SK-N-SH treated with all-trans-retinoic acid at 6 μM for 48 hours (cell line): ENCODE results near the gene SREBF2.

Experiments used
- ATAC-seq: fragments of 200-7000 bp; cut with Tn5 transposase; 3 replicates; pipeline ENCODE4 v1.9.1; 2020; ENCODE audit warnings: mild to moderate bottlenecking, moderate library complexity
- CSDC2 ChIP-seq: fragments of 250-450 bp; sonication (Bioruptor Pico); IDR thresholded peaks from 2 replicates; pipeline ENCODE4 v1.5.0; 2020; ENCODE audit warnings: mild to moderate bottlenecking, moderate library complexity
- CSRNP3 ChIP-seq: fragments of 250-450 bp; sonication (Bioruptor Pico); IDR thresholded peaks from 2 replicates; pipeline ENCODE4 v1.5.1; 2021; ENCODE audit warnings: mild to moderate bottlenecking, moderate library complexity
- ESRRG ChIP-seq: fragments of 250-450 bp; sonication (Bioruptor Pico); IDR thresholded peaks from 2 replicates; pipeline ENCODE4 v1.6.1; 2021; ENCODE audit warnings: mild to moderate bottlenecking
- ISL1 ChIP-seq: fragments of 250-450 bp; sonication (Bioruptor Pico); IDR thresholded peaks from 2 replicates; pipeline ENCODE4 v2.1.2; 2022; ENCODE audit warnings: mild to moderate bottlenecking, moderate library complexity
- OSR1 ChIP-seq: fragments of 250-450 bp; sonication (Bioruptor Pico); IDR thresholded peaks from 2 replicates; pipeline ENCODE4 v1.8.0; 2022; ENCODE audit warnings: moderate library complexity, mild to moderate bottlenecking, inconsistent platforms
- POU6F1 ChIP-seq: fragments of 250-450 bp; sonication (Bioruptor Pico); IDR thresholded peaks from 2 replicates; pipeline ENCODE4 v1.8.0; 2021; ENCODE audit warnings: low read depth, mild to moderate bottlenecking, moderate library complexity, borderline replicate concordance
- PPARA ChIP-seq: fragments of 250-450 bp; sonication (Bioruptor Pico); IDR thresholded peaks from 2 replicates; pipeline ENCODE4 v1.5.0; 2020; ENCODE audit warnings: mild to moderate bottlenecking, borderline replicate concordance
- SNAI2 ChIP-seq: fragments of 250-450 bp; sonication (Bioruptor Pico); IDR thresholded peaks from 2 replicates; pipeline ENCODE4 v1.5.0; 2020; ENCODE audit warnings: mild to moderate bottlenecking, moderate library complexity
- TCF4 ChIP-seq: fragments of 250-450 bp; sonication (Bioruptor Pico); IDR thresholded peaks from 2 replicates; pipeline ENCODE4 v1.8.0; 2021; ENCODE audit warnings: mild to moderate bottlenecking, moderate library complexity, borderline replicate concordance
- TSHZ2 ChIP-seq: fragments of 250-450 bp; sonication (Bioruptor Pico); IDR thresholded peaks from 2 replicates; pipeline ENCODE4 v1.5.0; 2020; ENCODE audit warnings: mild to moderate bottlenecking, moderate library complexity
- ZFP30 ChIP-seq: fragments of 450-650 bp; formaldehyde crosslinking; IDR thresholded peaks from 2 replicates; pipeline ENCODE4 v1.5.0; 2022; ENCODE audit warnings: mild to moderate bottlenecking, moderate library complexity
- ZNF565 ChIP-seq: fragments of 450-650 bp; formaldehyde crosslinking; conservative IDR thresholded peaks from 2 replicates; pipeline ENCODE4 v1.5.0; 2020; ENCODE audit warnings: low read depth, mild to moderate bottlenecking, moderate library complexity
- ZNF70 ChIP-seq: fragments of 450-650 bp; formaldehyde crosslinking; IDR thresholded peaks from 2 replicates; pipeline ENCODE4 v1.5.0; 2020; ENCODE audit warnings: mild to moderate bottlenecking, moderate library complexity
- ZNF8 ChIP-seq: fragments of 450-650 bp; formaldehyde crosslinking; IDR thresholded peaks from 2 replicates; pipeline ENCODE4 v1.5.0; 2020; ENCODE audit warnings: mild to moderate bottlenecking, moderate library complexity

The SREBF2 gene

DNA sequence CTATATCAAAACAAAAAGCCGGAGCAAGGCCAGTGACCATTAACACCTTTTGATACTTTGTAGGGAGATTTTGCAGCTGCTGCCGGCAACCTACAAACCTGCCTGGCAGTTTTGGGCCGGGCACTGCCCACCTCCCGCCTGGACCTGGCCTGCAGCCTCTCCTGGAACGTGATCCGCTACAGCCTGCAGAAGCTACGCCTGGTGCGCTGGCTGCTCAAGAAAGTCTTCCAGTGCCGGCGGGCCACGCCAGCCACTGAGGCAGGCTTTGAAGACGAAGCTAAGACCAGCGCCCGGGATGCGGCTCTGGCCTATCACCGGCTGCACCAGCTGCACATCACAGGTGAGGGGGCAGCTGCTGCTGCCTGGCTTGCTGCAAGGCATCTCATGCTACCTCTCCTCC lies 47.7 kb downstream of the SREBF2 start (continued):
- no peak for TF ChIP-seq OSR1 (CRISPR knock-in tag)

- no peak for TF ChIP-seq PPARA (CRISPR knock-in tag)
- no peak for ATAC-seq
Observed at GRCh38 chr22:41883400-41883799, 50.5 kb downstream of the SREBF2 start.

DNA sequence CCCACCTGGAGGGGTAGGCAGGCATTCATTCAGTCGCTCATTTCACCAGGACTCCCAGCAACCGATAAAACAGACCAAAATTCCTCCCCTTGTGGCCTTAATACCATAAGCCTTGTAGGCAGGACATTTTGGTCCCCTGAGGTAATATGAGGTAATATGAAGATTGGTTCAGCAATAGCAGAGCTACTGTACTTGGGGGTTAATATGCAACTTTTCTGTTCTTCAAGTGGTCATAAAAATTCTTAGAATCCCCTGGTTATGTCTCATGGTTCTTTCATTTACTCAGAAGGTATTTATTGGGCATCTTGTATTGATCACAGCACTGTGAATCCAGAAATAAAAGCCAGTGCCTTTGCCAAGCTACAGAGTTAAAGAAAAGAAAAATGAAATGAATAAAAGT lies 52.2 kb downstream of the SREBF2 start:
- no peak for TF ChIP-seq TCF4 (CRISPR knock-in tag)
- no peak for ATAC-seq

DNA sequence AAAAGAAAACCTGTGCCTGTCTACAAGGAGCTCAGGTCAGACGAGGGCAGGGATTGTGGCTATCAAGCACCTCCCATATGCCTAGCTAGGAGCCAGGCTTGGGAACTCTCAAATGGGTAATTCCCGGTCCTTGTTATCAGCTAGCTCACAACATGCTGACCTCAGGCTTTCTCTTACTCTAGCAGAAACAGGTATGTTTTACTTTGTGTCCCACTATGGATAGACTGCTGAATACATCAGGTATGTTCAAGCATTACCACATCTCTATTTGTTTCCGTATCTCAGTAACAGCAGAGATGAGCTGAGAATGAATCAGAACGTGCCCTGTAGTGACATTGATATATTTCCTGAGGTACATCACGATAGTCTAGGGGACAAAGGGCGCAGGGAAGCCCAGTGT lies 52.6 kb downstream of the SREBF2 start:
- TF ChIP-seq CSRNP3 (CRISPR knock-in tag) (no peak), POU6F1 (CRISPR knock-in tag) (no peak), SNAI2 (CRISPR knock-in tag) (no peak), PPARA (CRISPR knock-in tag) (no peak), ZNF70 (CRISPR knock-in tag) (no peak)
- ATAC-seq = no peak

GRCh38 chr22:41888627-41889200 lies 55.8 kb downstream of the SREBF2 start:
- no peak for ATAC-seq
- TF ChIP-seq CSRNP3 (CRISPR knock-in tag) (no peak), POU6F1 (CRISPR knock-in tag) (no peak), TSHZ2 (CRISPR knock-in tag) (no peak), ZNF565 (CRISPR knock-in tag) (no peak), CSDC2 (CRISPR knock-in tag) (no peak)

DNA sequence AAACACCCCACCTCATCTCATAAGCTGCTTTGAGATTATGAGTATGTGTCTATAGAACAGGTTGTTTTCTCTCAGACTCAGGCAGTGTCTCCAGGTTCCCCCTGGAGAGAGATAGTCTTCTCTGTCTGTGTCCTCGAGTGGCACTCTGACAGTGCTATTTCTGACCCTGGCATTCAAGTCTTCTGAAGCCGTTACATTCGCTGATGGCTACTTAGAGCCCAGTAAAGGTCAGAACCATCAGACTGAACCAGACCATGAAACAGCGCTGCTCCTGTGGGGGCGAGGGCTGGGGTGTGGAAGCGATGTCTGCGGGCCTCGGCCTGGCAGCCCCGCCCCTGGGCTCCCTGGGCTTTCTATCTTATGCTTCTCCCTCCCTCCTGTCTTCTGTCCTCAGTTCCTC lies 58.5 kb downstream of the SREBF2 start:
- TF ChIP-seq TSHZ2 (CRISPR knock-in tag) (no peak), ISL1 (no peak), TCF4 (CRISPR knock-in tag) (no peak), ZNF70 (CRISPR knock-in tag) (no peak), POU6F1 (CRISPR knock-in tag) (no peak), ZNF8 (CRISPR knock-in tag) (no peak), ESRRG (no peak), ZFP30 (no peak)
- no peak for ATAC-seq
